Measurements from ENCODE around the gene CNTNAP5.

Gene CNTNAP5

DNA sequence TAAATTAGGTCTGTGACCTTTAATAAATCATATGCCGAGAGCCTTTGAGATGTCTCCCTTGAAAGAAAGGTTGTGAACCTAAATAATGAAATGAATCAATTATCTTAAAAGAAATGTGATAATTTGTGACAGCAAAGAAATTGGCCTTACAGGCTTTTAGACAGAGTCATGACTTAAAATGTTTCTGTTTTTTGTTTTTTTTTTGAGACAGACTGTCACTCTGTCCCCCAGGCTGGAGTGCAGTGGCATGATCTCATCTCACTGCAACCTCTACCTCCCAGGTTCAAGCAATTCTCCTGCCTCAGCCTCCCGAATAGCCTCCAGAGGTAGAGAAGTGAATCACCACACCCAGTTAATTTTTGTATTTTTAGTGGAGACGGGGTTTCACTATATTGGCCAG is 898.0 kb downstream of the CNTNAP5 start:
- H3F3A ChIP-seq (ENCODE audit: low read depth): no peaks in the 10 kb centered on the region
- no peak overlapping the region for H3K4me2 ChIP-seq (ENCODE audit: low read depth, low read length, poor library complexity, severe bottlenecking)
- H3K36me3 ChIP-seq (ENCODE audit: insufficient read depth, low read length): no peaks in the 10 kb centered on the region
- no peaks in the 10 kb centered on the region for H3K4me1 ChIP-seq (ENCODE audit: insufficient read depth, low read length, poor library complexity, severe bottlenecking)
- no peak for TF ChIP-seq EZH2phosphoT487 (IDR thresholded peaks at IDR 0.05; ENCODE audit: borderline replicate concordance)
- TF ChIP-seq, protein P1, sequence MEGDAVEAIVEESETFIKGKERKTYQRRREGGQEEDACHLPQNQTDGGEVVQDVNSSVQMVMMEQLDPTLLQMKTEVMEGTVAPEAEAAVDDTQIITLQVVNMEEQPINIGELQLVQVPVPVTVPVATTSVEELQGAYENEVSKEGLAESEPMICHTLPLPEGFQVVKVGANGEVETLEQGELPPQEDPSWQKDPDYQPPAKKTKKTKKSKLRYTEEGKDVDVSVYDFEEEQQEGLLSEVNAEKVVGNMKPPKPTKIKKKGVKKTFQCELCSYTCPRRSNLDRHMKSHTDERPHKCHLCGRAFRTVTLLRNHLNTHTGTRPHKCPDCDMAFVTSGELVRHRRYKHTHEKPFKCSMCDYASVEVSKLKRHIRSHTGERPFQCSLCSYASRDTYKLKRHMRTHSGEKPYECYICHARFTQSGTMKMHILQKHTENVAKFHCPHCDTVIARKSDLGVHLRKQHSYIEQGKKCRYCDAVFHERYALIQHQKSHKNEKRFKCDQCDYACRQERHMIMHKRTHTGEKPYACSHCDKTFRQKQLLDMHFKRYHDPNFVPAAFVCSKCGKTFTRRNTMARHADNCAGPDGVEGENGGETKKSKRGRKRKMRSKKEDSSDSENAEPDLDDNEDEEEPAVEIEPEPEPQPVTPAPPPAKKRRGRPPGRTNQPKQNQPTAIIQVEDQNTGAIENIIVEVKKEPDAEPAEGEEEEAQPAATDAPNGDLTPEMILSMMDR (conservative IDR thresholded peaks at IDR 0.05; ENCODE audit: low read length): no peak
- H3K9me2 ChIP-seq (replicated peaks; ENCODE audit: low read depth, low read length): no peaks in the 10 kb centered on the region
- H2AFZ ChIP-seq (ENCODE audit: low read length): no peak overlapping the region
- H3K79me2 ChIP-seq (ENCODE audit: insufficient read depth, low read length): no peaks in the 10 kb centered on the region
- H4K20me1 ChIP-seq (ENCODE audit: insufficient read depth, low read length, poor library complexity, severe bottlenecking): no peaks in the 10 kb centered on the region
- no peak overlapping the region for H3K9ac ChIP-seq (ENCODE audit: low read depth, low read length, poor library complexity, severe bottlenecking)
- H3K9me3 ChIP-seq (ENCODE audit: insufficient read depth, low read depth, low read length): no peaks in the 10 kb centered on the region
- no peaks in the 10 kb centered on the region for H3K27me3 ChIP-seq (ENCODE audit: insufficient read depth, low read length, poor library complexity, severe bottlenecking)
- H3K4me3 ChIP-seq (ENCODE audit: low read length, poor library complexity, severe bottlenecking): no peak overlapping the region

DNA sequence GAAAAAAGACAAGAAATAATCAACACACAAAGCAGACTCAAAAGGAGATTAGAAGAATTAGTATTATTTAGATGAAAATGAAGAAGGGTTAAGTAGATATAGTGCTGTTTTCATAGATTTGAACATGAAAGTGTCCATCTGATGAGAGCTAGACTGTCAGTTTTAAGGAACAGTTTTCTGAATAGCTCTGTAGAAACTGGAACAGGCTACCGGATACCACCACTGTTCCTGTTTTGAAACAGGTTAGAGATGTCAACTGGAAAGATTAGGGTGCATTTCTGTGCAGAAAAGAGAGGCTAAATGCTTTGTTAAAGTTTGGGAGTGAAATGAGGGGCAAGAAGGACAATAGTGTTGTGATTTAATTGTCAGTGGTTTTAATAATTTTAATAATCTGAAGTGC is 908.8 kb downstream of the CNTNAP5 start:
- no peak for TF ChIP-seq EZH2phosphoT487 (IDR thresholded peaks at IDR 0.05; ENCODE audit: borderline replicate concordance)
- TF ChIP-seq, protein P1 (conservative IDR thresholded peaks at IDR 0.05; ENCODE audit: low read length): no peak
- Histone ChIP-seq H3K4me2 (ENCODE audit: low read depth, low read length, poor library complexity, severe bottlenecking) (no peak overlapping the region), H3K36me3 (ENCODE audit: insufficient read depth, low read length) (no peaks in the 10 kb centered on the region), H4K20me1 (ENCODE audit: insufficient read depth, low read length, poor library complexity, severe bottlenecking) (no peaks in the 10 kb centered on the region), H3F3A (ENCODE audit: low read depth) (no peaks in the 10 kb centered on the region), H3K9me2 (replicated peaks; ENCODE audit: low read depth, low read length) (no peaks in the 10 kb centered on the region), H3K9me3 (ENCODE audit: insufficient read depth, low read depth, low read length) (no peaks in the 10 kb centered on the region), H3K79me2 (ENCODE audit: insufficient read depth, low read length) (no peaks in the 10 kb centered on the region), H3K9ac (ENCODE audit: low read depth, low read length, poor library complexity, severe bottlenecking) (no peak overlapping the region), H3K4me1 (ENCODE audit: insufficient read depth, low read length, poor library complexity, severe bottlenecking) (no peaks in the 10 kb centered on the region), H2AFZ (ENCODE audit: low read length) (no peak overlapping the region), H3K27me3 (ENCODE audit: insufficient read depth, low read length, poor library complexity, severe bottlenecking) (no peaks in the 10 kb centered on the region), H3K4me3 (ENCODE audit: low read length, poor library complexity, severe bottlenecking) (no peak overlapping the region)

DNA sequence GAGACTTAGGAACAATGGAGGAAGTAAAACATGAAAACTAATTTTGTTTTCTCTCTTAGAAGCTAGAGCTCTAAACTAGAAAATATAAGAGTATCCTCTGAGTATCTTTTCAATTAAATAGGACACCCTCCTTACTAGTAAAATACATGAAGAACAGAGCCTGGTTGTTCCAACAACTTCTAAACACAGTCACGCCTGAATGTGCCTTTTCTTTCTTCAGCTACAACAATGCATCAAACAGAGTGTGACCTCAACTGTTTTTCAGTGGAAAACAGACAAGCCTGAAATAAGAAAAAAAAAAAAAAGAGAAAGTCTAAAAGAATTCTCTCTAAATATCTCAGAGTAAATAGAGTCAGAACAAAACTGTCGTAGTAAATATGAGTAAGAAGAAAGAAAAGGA is 928.8 kb downstream of the CNTNAP5 start:
- no peaks in the 10 kb centered on the region for H3K4me1 ChIP-seq (ENCODE audit: insufficient read depth, low read length, poor library complexity, severe bottlenecking)
- no peak overlapping the region for H3K9ac ChIP-seq (ENCODE audit: low read depth, low read length, poor library complexity, severe bottlenecking)
- no peaks in the 10 kb centered on the region for H3K79me2 ChIP-seq (ENCODE audit: insufficient read depth, low read length)
- no peaks in the 10 kb centered on the region for H3K9me2 ChIP-seq (replicated peaks; ENCODE audit: low read depth, low read length)
- no peak for TF ChIP-seq EZH2phosphoT487 (IDR thresholded peaks at IDR 0.05; ENCODE audit: borderline replicate concordance)
- TF ChIP-seq, protein P1 (conservative IDR thresholded peaks at IDR 0.05; ENCODE audit: low read length): no peak
- no peak overlapping the region for H3K4me3 ChIP-seq (ENCODE audit: low read length, poor library complexity, severe bottlenecking)
- no peaks in the 10 kb centered on the region for H4K20me1 ChIP-seq (ENCODE audit: insufficient read depth, low read length, poor library complexity, severe bottlenecking)
- H3K27me3 ChIP-seq (ENCODE audit: insufficient read depth, low read length, poor library complexity, severe bottlenecking): no peaks in the 10 kb centered on the region
- no peak overlapping the region for H3K4me2 ChIP-seq (ENCODE audit: low read depth, low read length, poor library complexity, severe bottlenecking)
- no peaks in the 10 kb centered on the region for H3K9me3 ChIP-seq (ENCODE audit: insufficient read depth, low read depth, low read length)
- H3F3A ChIP-seq (ENCODE audit: low read depth): no peaks in the 10 kb centered on the region
- H2AFZ ChIP-seq (ENCODE audit: low read length): no peak overlapping the region
- H3K36me3 ChIP-seq (ENCODE audit: insufficient read depth, low read length): no peaks in the 10 kb centered on the region
